ENCODE measurements around the gene TBPL2.

TBPL2 gene

GRCh38 chr14:55448141-55448614 lies 7.8 kb upstream of the TBPL2 start:
- CTCF ChIA-PET = interaction anchor here (0.8 to 8.1 kb wide), 8 partner anchors 8 to 1025 kb away, joined by 3 to 76 read pairs (median 17); partner anchors contain the start of gene TBPL2
- POLR2A ChIA-PET = no interaction called here
- no peak for TF ChIP-seq CTCF (IDR thresholded peaks at IDR 0.05; ENCODE audit: control extremely low read depth, extremely low read depth, low read depth, missing control alignments)
- no peak for DNase-seq (ENCODE audit: extremely low spot score)

- ChIA-PET POLR2A (no interaction called here), CTCF (interaction anchor here (0.6 to 8.1 kb wide), 52 partner anchors 8 to 1040 kb away, joined by 3 to 76 read pairs (median 4); no protein-coding TSS in a partner anchor)
- DNase-seq (ENCODE audit: extremely low spot score) = no peak
- no peak for TF ChIP-seq CTCF (IDR thresholded peaks at IDR 0.05; ENCODE audit: control extremely low read depth, extremely low read depth, low read depth, missing control alignments)
Observed at GRCh38 chr14:55446833-55447232, 6.4 kb upstream of the TBPL2 start.

- CTCF ChIA-PET = interaction anchor here (0.6 to 8.1 kb wide), 54 partner anchors 8 to 1041 kb away, joined by 3 to 76 read pairs (median 4); no protein-coding TSS in a partner anchor
- POLR2A ChIA-PET = no interaction called here
- TF ChIP-seq CTCF (IDR thresholded peaks at IDR 0.05; ENCODE audit: control extremely low read depth, extremely low read depth, low read depth, missing control alignments) = peak; percentile 76
- peak; percentile 61 for DNase-seq (ENCODE audit: extremely low spot score)
Observed at GRCh38 chr14:55446127-55446736, 5.8 kb upstream of the TBPL2 start.

- no peak for DNase-seq (ENCODE audit: extremely low spot score)
- ChIA-PET CTCF (interaction anchor here (0.6 to 1.6 kb wide), 4 partner anchors 11 to 1046 kb away, joined by 3 to 4 read pairs (median 3); no protein-coding TSS in a partner anchor), POLR2A (no interaction called here)
- no peak for TF ChIP-seq CTCF (IDR thresholded peaks at IDR 0.05; ENCODE audit: control extremely low read depth, extremely low read depth, low read depth, missing control alignments)
Observed at GRCh38 chr14:55441286-55441685, 870 bp upstream of the TBPL2 start.

GRCh38 chr14:55438066-55438683 lies 2.2 kb downstream of the TBPL2 start:
- POLR2A ChIA-PET = no interaction called here
- peak; percentile 47 for TF ChIP-seq CTCF (IDR thresholded peaks at IDR 0.05; ENCODE audit: control extremely low read depth, extremely low read depth, low read depth, missing control alignments)
- CTCF ChIA-PET = interaction anchor here (0.9 to 8.4 kb wide), 17 partner anchors 8 to 1052 kb away, joined by 3 to 72 read pairs (median 3); no protein-coding TSS in a partner anchor
- DNase-seq (ENCODE audit: extremely low spot score) = no peak

GRCh38 chr14:55436931-55437330 lies 3.5 kb downstream of the TBPL2 start:
- ChIA-PET POLR2A (no interaction called here), CTCF (interaction anchor here (0.8 to 8.4 kb wide), 8 partner anchors 9 to 1038 kb away, joined by 3 to 72 read pairs (median 3); no protein-coding TSS in a partner anchor)
- DNase-seq (ENCODE audit: extremely low spot score) = no peak
- TF ChIP-seq CTCF (IDR thresholded peaks at IDR 0.05; ENCODE audit: control extremely low read depth, extremely low read depth, low read depth, missing control alignments) = no peak

Measured in GM10248 (cell line).